GM23248 (cell line): Measurements from ENCODE around the gene PTGES3.

Experiments
- EZH2 ChIP-seq: fragments of 200-600 bp; sonication (generic); IDR thresholded peaks from 2 replicates; pipeline ENCODE4 v1.6.1; 2018; ENCODE audit warnings: antibody characterized with exemption, mild to moderate bottlenecking; ENCODE audit not compliant: insufficient read depth, poor library complexity, severe bottlenecking
- EZH2phosphoT487 ChIP-seq: fragments of 200-600 bp; sonication (generic); IDR thresholded peaks from 2 replicates; pipeline ENCODE4 v1.6.1; 2018; ENCODE audit warnings: antibody characterized with exemption, moderate library complexity, mild to moderate bottlenecking, low read depth; ENCODE audit not compliant: insufficient read depth

GRCh38 chr12:56661560-56661959 is 26.5 kb downstream of the PTGES3 start:
- TF ChIP-seq EZH2phosphoT487, result no peak
- TF ChIP-seq EZH2, result no peak
